ENCODE measurements around the gene STAT6.
A peak's percentile ranks its signal among the peaks of the same experiment; 100 is the strongest.

The STAT6 gene

DNA sequence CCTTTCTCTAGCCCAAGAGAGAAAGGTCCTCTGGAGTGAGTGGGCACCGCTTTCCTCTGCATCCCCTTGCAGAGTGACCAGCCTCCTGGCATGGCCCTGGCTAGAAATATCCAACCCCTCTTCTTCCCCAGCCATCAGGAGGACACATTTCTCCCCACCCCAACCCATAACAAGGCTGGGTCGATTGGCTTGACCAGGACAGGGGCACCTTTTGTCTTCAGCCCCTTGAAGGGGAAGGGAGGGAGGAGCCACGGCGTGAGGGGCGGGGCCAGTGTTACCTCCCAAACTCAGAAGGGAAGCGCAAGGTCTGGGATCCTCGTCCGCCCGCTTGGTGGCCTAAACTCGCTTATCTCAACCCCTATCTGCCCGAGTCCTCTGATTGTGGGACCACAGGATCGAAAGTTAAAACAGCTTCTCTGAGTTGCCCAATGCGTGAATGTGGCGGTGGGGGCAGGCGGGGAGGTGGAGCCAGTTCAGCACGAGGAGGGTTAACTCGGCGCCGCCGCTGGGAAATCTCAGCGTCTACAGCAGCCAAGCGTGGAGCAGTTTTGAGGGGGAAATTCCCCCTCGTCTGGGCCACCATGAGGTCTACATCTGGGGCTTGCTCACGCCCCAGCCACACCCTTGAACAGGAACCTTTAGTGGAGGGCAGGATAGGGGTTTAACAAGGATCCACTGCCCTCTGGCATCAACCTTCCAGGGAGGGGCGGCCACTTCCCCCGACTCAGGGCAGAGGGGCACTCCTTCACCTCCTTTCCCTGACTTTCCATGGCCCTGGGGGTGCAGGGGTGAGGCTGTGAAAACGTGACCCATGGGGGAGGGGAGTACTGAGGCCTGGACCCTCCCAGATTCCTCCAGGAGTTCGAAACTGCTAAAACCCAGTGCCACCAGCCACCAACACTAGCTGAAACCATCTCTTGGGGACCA lies 795 bp downstream of the STAT6 start:
- H3K4me1 ChIP-seq (ENCODE audit: insufficient read depth, low read length, poor library complexity, severe bottlenecking), result peaks cover 17% of the 10 kb centered on the region
- peak overlapping the region; percentile 67 for H2AFZ ChIP-seq (ENCODE audit: low read length)
- H3K27me3 ChIP-seq (ENCODE audit: insufficient read depth, low read length, poor library complexity, severe bottlenecking), result no peaks in the 10 kb centered on the region
- no peaks in the 10 kb centered on the region for H3K9me3 ChIP-seq (ENCODE audit: insufficient read depth, low read depth, low read length)
- no peaks in the 10 kb centered on the region; the same call in 1 of the 2 replicates for H3K36me3 ChIP-seq (ENCODE audit: insufficient read depth, low read length)
- TF ChIP-seq, protein P1, sequence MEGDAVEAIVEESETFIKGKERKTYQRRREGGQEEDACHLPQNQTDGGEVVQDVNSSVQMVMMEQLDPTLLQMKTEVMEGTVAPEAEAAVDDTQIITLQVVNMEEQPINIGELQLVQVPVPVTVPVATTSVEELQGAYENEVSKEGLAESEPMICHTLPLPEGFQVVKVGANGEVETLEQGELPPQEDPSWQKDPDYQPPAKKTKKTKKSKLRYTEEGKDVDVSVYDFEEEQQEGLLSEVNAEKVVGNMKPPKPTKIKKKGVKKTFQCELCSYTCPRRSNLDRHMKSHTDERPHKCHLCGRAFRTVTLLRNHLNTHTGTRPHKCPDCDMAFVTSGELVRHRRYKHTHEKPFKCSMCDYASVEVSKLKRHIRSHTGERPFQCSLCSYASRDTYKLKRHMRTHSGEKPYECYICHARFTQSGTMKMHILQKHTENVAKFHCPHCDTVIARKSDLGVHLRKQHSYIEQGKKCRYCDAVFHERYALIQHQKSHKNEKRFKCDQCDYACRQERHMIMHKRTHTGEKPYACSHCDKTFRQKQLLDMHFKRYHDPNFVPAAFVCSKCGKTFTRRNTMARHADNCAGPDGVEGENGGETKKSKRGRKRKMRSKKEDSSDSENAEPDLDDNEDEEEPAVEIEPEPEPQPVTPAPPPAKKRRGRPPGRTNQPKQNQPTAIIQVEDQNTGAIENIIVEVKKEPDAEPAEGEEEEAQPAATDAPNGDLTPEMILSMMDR (conservative IDR thresholded peaks at IDR 0.05; ENCODE audit: low read length), result no peak
- TF ChIP-seq EZH2phosphoT487 (IDR thresholded peaks at IDR 0.05; ENCODE audit: borderline replicate concordance), result no peak
- H3K4me2 ChIP-seq (ENCODE audit: low read depth, low read length, poor library complexity, severe bottlenecking), result peak overlapping the region; percentile 85
- peak overlapping the region; percentile 87 for H3K4me3 ChIP-seq (ENCODE audit: low read length, poor library complexity, severe bottlenecking)
- H3K9ac ChIP-seq (ENCODE audit: low read depth, low read length, poor library complexity, severe bottlenecking), result peak overlapping the region; percentile 81
- H3F3A ChIP-seq (ENCODE audit: low read depth), result no peaks in the 10 kb centered on the region
- H4K20me1 ChIP-seq (ENCODE audit: insufficient read depth, low read length, poor library complexity, severe bottlenecking), result no peaks in the 10 kb centered on the region
- no peaks in the 10 kb centered on the region for H3K9me2 ChIP-seq (replicated peaks; ENCODE audit: low read depth, low read length)
- H3K79me2 ChIP-seq (ENCODE audit: insufficient read depth, low read length), result peaks cover 25% of the 10 kb centered on the region; the same call in 1 of the 2 replicates

DNA sequence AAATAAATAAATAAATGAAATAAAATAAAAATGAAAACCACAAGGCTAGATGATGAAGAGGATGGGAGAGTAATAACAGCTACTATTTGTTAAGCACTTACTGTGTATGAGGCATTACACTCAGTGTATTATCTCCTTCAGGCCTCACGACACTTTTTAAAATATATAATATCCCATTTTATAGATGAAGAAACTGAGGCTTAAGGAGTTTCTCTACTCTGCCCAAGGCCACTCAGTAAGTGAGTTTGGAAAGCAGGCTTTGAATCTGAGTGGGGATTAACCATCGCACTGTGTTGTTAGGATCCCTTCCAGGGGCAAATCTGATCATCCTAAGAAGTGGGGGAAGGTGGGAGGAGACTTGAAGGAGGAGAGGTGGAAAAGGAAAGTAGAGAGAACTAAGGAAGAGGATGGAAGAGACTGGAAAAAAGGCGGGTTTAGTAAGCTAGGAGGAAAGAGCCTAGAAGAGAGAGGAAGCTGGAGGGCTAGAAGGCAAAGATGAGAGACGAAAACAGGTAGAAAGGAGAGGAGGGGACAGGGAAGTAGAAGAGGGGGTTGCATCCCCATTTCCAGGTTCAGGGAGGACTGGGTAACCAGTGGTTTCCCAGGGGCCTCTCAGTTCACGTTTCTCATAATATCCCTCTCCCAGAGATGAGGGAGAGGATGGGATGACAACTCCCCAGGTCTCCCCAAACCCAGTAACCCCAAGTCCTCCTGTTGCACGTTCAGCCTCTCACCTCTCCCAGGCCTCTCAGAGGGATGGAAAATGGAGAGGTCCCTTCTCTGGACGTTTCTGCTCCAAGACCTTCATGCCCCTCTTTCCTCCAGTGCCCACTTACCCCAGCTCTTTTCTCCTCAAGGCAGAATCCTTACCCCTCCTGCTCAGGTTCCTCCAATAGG lies 1.7 kb downstream of the STAT6 start:
- Histone ChIP-seq H3K9me2 (replicated peaks; ENCODE audit: low read depth, low read length) (no peaks in the 10 kb centered on the region), H3K9me3 (ENCODE audit: insufficient read depth, low read depth, low read length) (no peaks in the 10 kb centered on the region), H3K79me2 (ENCODE audit: insufficient read depth, low read length) (peaks cover 25% of the 10 kb centered on the region; the same call in 1 of the 2 replicates), H3F3A (ENCODE audit: low read depth) (no peaks in the 10 kb centered on the region), H3K9ac (ENCODE audit: low read depth, low read length, poor library complexity, severe bottlenecking) (peak overlapping the region; percentile 81), H4K20me1 (ENCODE audit: insufficient read depth, low read length, poor library complexity, severe bottlenecking) (no peaks in the 10 kb centered on the region), H3K4me3 (ENCODE audit: low read length, poor library complexity, severe bottlenecking) (peak overlapping the region; percentile 87), H3K27me3 (ENCODE audit: insufficient read depth, low read length, poor library complexity, severe bottlenecking) (no peaks in the 10 kb centered on the region), H3K4me1 (ENCODE audit: insufficient read depth, low read length, poor library complexity, severe bottlenecking) (peaks cover 17% of the 10 kb centered on the region), H3K36me3 (ENCODE audit: insufficient read depth, low read length) (peaks cover 4% of the 10 kb centered on the region; the same call in 1 of the 2 replicates), H2AFZ (ENCODE audit: low read length) (peak overlapping the region; percentile 67; the same call in 1 of the 2 replicates), H3K4me2 (ENCODE audit: low read depth, low read length, poor library complexity, severe bottlenecking) (peak overlapping the region; percentile 85)
- TF ChIP-seq, protein P1 (conservative IDR thresholded peaks at IDR 0.05; ENCODE audit: low read length), result no peak
- no peak for TF ChIP-seq EZH2phosphoT487 (IDR thresholded peaks at IDR 0.05; ENCODE audit: borderline replicate concordance)

DNA sequence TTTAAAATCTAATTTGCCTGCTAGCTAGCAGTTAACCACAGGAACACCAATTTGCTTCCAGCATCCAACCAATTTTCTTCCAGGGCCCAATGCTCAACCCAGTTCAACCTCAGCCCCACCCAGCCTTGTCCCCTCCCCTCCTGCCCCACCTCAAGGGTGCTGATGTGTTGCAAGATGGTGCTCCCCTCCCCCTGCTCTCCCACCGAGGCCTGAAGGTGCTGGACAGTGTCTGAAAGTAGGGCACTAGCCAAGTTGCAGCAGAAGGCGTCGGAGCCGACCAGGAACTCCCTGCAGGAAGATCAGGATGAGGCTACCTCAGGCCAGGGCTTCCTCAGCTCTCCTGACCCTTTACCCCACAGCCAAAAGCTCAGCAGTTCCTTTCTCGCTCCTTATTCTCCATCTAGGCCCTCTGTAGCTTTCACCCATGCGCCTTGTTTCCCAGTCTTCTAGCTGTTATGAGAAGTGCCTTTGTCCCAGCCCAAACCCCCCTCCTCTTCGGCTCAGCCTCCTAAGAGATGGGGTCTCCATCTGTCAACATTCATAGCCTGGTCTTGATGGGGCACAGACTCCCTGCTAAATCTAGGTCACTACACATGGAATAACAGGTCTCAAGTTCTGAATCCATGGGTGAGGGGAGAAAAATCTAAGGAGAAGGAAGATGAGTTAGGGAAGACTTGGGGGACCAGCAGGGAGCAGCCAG lies 3.6 kb downstream of the STAT6 start:
- H3K9me2 ChIP-seq (replicated peaks; ENCODE audit: low read depth, low read length), result no peaks in the 10 kb centered on the region
- H2AFZ ChIP-seq (ENCODE audit: low read length), result no peak overlapping the region
- H3K9me3 ChIP-seq (ENCODE audit: insufficient read depth, low read depth, low read length), result no peaks in the 10 kb centered on the region
- peaks cover 25% of the 10 kb centered on the region; the same call in 1 of the 2 replicates for H3K79me2 ChIP-seq (ENCODE audit: insufficient read depth, low read length)
- H4K20me1 ChIP-seq (ENCODE audit: insufficient read depth, low read length, poor library complexity, severe bottlenecking), result no peaks in the 10 kb centered on the region
- peaks cover 11% of the 10 kb centered on the region; the same call in 1 of the 2 replicates for H3K36me3 ChIP-seq (ENCODE audit: insufficient read depth, low read length)
- no peaks in the 10 kb centered on the region for H3F3A ChIP-seq (ENCODE audit: low read depth)
- H3K9ac ChIP-seq (ENCODE audit: low read depth, low read length, poor library complexity, severe bottlenecking), result no peak overlapping the region
- peaks cover 13% of the 10 kb centered on the region for H3K4me1 ChIP-seq (ENCODE audit: insufficient read depth, low read length, poor library complexity, severe bottlenecking)
- TF ChIP-seq, protein P1 (conservative IDR thresholded peaks at IDR 0.05; ENCODE audit: low read length), result no peak
- no peak for TF ChIP-seq EZH2phosphoT487 (IDR thresholded peaks at IDR 0.05; ENCODE audit: borderline replicate concordance)
- H3K4me2 ChIP-seq (ENCODE audit: low read depth, low read length, poor library complexity, severe bottlenecking), result no peak overlapping the region
- no peaks in the 10 kb centered on the region for H3K27me3 ChIP-seq (ENCODE audit: insufficient read depth, low read length, poor library complexity, severe bottlenecking)
- H3K4me3 ChIP-seq (ENCODE audit: low read length, poor library complexity, severe bottlenecking), result no peak overlapping the region
